MM.1S (cell line): ENCODE results near the gene GPR155.

Source experiments
- EZH2 ChIP-seq: fragments of 300-600 bp; sonication (generic); optimal IDR thresholded peaks from 2 replicates; pipeline ENCODE3; 2017; ENCODE audit warnings: low read depth, mild to moderate bottlenecking, antibody characterized with exemption, low read length, mixed read lengths
- EZH2phosphoT487 ChIP-seq: fragments of 300-600 bp; sonication (generic); IDR thresholded peaks from 2 replicates; pipeline ENCODE4 v1.6.1; 2018; ENCODE audit warnings: antibody characterized with exemption, low read length
- TF ChIP-seq, protein P1 (sequence below): fragments of 300-600 bp; sonication (generic); IDR thresholded peaks from 2 replicates; pipeline ENCODE4 v1.5.1; 2016; ENCODE audit warnings: antibody characterized with exemption, low read length, mixed read lengths

GRCh38 chr2:174503161-174503809 lies 16.5 kb upstream of the GPR155 start:
- TF ChIP-seq, protein P1, sequence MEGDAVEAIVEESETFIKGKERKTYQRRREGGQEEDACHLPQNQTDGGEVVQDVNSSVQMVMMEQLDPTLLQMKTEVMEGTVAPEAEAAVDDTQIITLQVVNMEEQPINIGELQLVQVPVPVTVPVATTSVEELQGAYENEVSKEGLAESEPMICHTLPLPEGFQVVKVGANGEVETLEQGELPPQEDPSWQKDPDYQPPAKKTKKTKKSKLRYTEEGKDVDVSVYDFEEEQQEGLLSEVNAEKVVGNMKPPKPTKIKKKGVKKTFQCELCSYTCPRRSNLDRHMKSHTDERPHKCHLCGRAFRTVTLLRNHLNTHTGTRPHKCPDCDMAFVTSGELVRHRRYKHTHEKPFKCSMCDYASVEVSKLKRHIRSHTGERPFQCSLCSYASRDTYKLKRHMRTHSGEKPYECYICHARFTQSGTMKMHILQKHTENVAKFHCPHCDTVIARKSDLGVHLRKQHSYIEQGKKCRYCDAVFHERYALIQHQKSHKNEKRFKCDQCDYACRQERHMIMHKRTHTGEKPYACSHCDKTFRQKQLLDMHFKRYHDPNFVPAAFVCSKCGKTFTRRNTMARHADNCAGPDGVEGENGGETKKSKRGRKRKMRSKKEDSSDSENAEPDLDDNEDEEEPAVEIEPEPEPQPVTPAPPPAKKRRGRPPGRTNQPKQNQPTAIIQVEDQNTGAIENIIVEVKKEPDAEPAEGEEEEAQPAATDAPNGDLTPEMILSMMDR, result no peak
- TF ChIP-seq EZH2, result no peak
- no peak for TF ChIP-seq EZH2phosphoT487
